ENCODE measurements around the gene TMSB15B. TPM values are rescaled to one million over a fixed set of nuclear protein-coding genes. Genes with fewer than 3 reads are reported as not detected.

Gene TMSB15B
- total RNA-seq, 1 experiment from 2014 or later: 8.3 TPM

- Mint-ChIP-seq H3K27ac (no peak overlapping the region), H3K4me1 (no peaks in the 10 kb centered on the region), H3K36me3 (no peaks in the 10 kb centered on the region), H3K4me3 (no peak overlapping the region), H3K27me3 (ENCODE audit: low read depth) (no peaks in the 10 kb centered on the region; the same call in 1 of the 2 replicates), H3K9me3 (no peaks in the 10 kb centered on the region)
- CTCF ChIA-PET: interaction anchor here (1.4 to 1.8 kb wide), 2 partner anchors 9 to 81 kb away, joined by 4 to 7 read pairs; no protein-coding TSS in a partner anchor
- DNase-seq (ENCODE audit: low spot score) (no peak), ATAC-seq (no peak)
- TF ChIP-seq GABPB1 (CRISPR knock-in tag; IDR thresholded peaks at IDR 0.05): no peak
- no peak for TF ChIP-seq SP1 (CRISPR knock-in tag; conservative IDR thresholded peaks at IDR 0.05)
- no peak for TF ChIP-seq CREB1 (CRISPR knock-in tag; IDR thresholded peaks at IDR 0.05)
- no peak for TF ChIP-seq CREM (CRISPR knock-in tag; IDR thresholded peaks at IDR 0.05)
- TF ChIP-seq MLX (CRISPR knock-in tag; IDR thresholded peaks at IDR 0.05): no peak
- TF ChIP-seq ETV6 (CRISPR knock-in tag; IDR thresholded peaks at IDR 0.05): no peak
- no peak for TF ChIP-seq JUN (CRISPR knock-in tag; IDR thresholded peaks at IDR 0.05)
- TF ChIP-seq HMGXB4 (CRISPR knock-in tag; IDR thresholded peaks at IDR 0.05): no peak
- POLR2A ChIA-PET: no interaction called here
These were observed 35.4 kb upstream of the TMSB15B start for GRCh38 chrX:103927030-103927429.

- Mint-ChIP-seq H3K9me3 (no peaks in the 10 kb centered on the region), H3K36me3 (no peaks in the 10 kb centered on the region), H3K4me1 (no peaks in the 10 kb centered on the region), H3K27me3 (ENCODE audit: low read depth) (no peaks in the 10 kb centered on the region; the same call in 1 of the 2 replicates), H3K4me3 (no peak overlapping the region), H3K27ac (no peak overlapping the region)
- ATAC-seq: no peak
- no peak for DNase-seq (ENCODE audit: low spot score)
- ChIA-PET POLR2A (no interaction called here), CTCF (interaction anchor here (1.4 kb wide), 1 partner anchor 9 kb away, joined by 4 read pairs; no protein-coding TSS in a partner anchor)
- TF ChIP-seq IRF2 (CRISPR knock-in tag; IDR thresholded peaks at IDR 0.05; ENCODE audit: borderline replicate concordance, low read depth) (no peak), USF2 (CRISPR knock-in tag; IDR thresholded peaks at IDR 0.05) (no peak), AR (CRISPR knock-in tag; IDR thresholded peaks at IDR 0.05) (no peak), RORB (CRISPR knock-in tag; IDR thresholded peaks at IDR 0.05) (no peak), GABPB1 (CRISPR knock-in tag; IDR thresholded peaks at IDR 0.05) (no peak), ZNF281 (CRISPR knock-in tag; IDR thresholded peaks at IDR 0.05) (no peak), E2F4 (CRISPR knock-in tag; IDR thresholded peaks at IDR 0.05; ENCODE audit: borderline replicate concordance, low read depth) (no peak), CDX4 (CRISPR knock-in tag; IDR thresholded peaks at IDR 0.05; ENCODE audit: borderline replicate concordance) (no peak), EMX1 (CRISPR knock-in tag; IDR thresholded peaks at IDR 0.05) (no peak), CREM (CRISPR knock-in tag; IDR thresholded peaks at IDR 0.05) (no peak), NR2C2 (CRISPR knock-in tag; IDR thresholded peaks at IDR 0.05) (no peak), PRDM15 (CRISPR knock-in tag; IDR thresholded peaks at IDR 0.05) (no peak), FOXP1 (CRISPR knock-in tag; IDR thresholded peaks at IDR 0.05; ENCODE audit: borderline replicate concordance) (no peak), GTF2I (CRISPR knock-in tag; conservative IDR thresholded peaks at IDR 0.05) (no peak)
These were observed 34.8 kb upstream of the TMSB15B start for GRCh38 chrX:103927633-103928032.

Data from WTC11 (cell line).